ENCODE data around the gene C2orf81.
"Not testable (repeated sequence)": the region's sequence is repeated elsewhere in the genome, so short reads cannot be mapped to it uniquely, and the experiment has no call there.

The C2orf81 gene

GRCh38 chr2:74421221-74421870 lies at the start of gene C2orf81, which contains the start of gene WDR54:
TSS of gene C2orf81 (minus strand) at chr2:74421619. CDS start at chr2:74421560, 59 bp downstream.
TSS of gene WDR54 (plus strand) at chr2:74421730. CDS start at chr2:74422154, 424 bp downstream.
- DNase-seq (ENCODE audit: low read depth, low spot score) = no peak

GRCh38 chr2:74470742-74471141 lies 49.3 kb upstream of the C2orf81 start:
- not testable (repeated sequence) for DNase-seq (ENCODE audit: low read depth, low spot score)

- DNase-seq (ENCODE audit: low read depth, low spot score) = no peak
These were observed 43.0 kb upstream of the C2orf81 start for GRCh38 chr2:74464406-74464805.

DNA sequence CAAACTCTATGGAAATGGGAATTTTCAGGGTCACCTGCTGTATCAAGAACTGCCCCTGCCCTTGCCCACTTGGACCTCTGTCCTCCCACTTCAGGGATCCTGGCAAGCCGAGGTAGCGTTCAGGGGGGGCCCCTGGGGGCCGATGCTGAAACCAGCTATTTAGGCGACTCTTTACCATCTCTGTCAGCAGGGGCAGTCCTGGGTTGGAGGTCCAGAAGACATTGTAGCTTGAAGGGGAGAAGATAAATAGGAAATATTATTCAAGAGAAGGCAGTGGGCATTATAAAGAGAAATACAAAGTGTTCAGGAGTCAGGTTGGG lies 41.3 kb upstream of the C2orf81 start:
- no peak for DNase-seq (ENCODE audit: low read depth, low spot score)

DNA sequence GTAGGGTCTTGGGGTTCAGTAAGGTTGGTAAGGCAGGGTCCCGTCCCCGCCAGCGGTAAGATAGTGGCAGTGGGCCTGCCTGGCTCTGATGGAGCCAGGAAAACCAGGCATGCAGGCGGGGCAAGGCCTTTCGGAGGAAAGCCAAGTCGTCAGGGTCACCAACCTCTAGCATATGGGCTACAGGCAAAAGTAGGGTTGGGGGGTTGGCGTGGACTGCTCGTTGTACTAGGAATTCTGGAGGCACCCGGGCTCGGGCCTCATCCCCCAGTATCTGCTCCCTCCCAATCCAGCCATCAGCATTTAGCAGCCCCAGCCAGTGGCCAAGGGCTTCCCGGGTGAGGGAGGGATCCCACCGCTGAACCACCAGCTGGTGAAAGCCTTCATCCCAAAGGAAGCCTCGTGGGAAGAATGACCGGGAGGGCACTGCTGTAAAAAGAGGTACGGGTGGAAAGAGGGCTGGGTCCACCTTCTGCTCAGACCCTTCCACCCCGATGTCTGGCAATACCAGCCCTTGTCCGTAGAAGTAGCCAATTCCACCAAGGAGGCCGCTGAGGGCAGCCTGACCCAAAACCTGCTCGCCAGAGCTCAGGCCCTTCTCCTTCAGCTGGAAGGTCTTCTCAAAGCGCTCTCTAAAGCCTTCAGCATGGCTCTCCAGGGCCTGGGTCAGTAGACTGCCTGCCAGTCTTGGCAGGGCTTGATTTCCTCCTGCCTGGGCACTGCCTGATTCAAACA lies 40.8 kb upstream of the C2orf81 start:
- no peak for DNase-seq (ENCODE audit: low read depth, low spot score)

GRCh38 chr2:74461187-74462053 lies 40.0 kb upstream of the C2orf81 start:
- no peak for DNase-seq (ENCODE audit: low read depth, low spot score)

DNA sequence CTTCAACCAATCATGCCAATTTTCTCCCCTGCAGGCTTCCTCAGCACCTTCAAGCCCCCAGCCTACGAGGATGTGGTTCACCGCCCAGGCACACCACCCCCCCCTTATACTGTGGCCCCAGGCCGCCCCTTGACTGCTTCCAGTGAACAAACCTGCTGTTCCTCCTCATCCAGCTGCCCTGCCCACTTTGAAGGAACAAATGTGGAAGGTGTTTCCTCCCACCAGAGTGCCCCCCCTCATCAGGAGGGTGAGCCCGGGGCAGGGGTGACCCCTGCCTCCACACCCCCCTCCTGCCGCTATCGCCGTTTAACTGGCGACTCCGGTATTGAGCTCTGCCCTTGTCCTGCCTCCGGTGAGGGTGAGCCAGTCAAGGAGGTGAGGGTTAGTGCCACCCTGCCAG lies 38.8 kb upstream of the C2orf81 start:
- not testable (repeated sequence) for DNase-seq (ENCODE audit: low read depth, low spot score)

GRCh38 chr2:74459503-74460118 lies 38.2 kb upstream of the C2orf81 start:
- DNase-seq (ENCODE audit: low read depth, low spot score) = not testable (repeated sequence)

DNA sequence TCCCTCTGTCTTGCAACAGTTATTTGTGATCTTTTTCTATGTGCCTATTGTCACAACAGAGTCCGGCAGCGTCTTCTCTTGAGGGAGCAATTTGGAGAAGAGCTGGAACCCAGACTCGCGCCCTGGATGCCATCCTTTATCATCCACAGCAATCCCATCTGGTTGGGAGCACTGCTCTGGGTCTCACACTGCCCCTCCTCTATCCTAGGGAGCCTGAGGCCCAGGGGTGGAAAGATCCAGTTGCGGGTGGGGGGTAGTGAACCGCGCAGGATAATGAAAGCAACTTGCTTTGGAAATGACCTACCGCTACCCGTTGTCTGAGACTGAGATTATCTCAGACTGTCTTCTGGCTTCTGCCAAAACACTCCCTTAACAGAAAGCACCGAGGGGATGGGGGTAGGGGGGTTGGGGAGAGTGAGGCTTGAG lies 37.5 kb upstream of the C2orf81 start:
- no peak for DNase-seq (ENCODE audit: low read depth, low spot score)

GRCh38 chr2:74458132-74458937 lies 36.9 kb upstream of the C2orf81 start, which contains the start of gene WBP1:
TSS of gene WBP1 (plus strand) at chr2:74458438. CDS start at chr2:74458603, 165 bp downstream.
- peak; percentile 100 for DNase-seq (ENCODE audit: low read depth, low spot score)

- no peak for DNase-seq (ENCODE audit: low read depth, low spot score)
These were observed 36.2 kb upstream of the C2orf81 start for GRCh38 chr2:74457549-74458131.

GRCh38 chr2:74457129-74457548 lies 35.7 kb upstream of the C2orf81 start:
- no peak for DNase-seq (ENCODE audit: low read depth, low spot score)

DNA sequence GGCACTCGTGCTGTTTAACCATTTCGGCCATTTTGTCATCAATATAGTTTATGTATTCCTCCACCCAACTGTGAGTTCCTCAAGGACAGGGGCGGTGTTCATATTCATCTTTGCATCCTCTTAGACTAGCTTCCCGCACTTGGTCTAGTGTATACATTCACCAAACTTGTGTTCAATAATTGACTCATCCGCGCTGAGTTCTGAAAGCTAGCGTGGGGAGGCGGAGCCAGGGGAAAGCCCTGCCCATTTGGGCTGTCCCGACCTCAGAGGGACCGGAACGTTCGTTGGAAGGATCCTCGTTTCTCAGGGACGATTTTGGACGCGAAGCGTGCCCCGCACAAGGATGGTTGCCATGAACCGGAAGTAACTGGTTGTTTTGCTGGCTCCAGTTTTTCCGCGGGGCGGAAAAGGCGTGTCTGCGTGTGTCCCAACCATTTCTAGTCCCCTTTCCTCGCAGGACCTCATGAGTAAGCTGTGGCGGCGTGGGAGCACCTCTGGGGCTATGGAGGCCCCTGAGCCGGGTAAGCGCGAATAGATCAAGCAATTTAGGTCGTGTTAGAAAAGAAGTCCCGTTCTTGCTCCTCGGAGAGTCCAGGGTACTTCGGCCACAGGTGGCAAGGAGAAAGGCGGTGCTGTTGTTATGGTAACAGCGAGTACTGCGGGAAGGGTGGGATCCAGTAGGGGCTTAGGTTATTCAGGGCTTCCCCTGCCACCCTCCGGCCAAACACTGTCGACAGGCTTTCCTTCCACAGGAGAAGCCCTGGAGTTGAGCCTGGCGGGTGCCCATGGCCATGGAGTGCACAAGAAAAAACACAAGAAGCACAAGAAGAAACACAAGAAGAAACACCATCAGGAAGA lies 33.5 kb upstream of the C2orf81 start, which contains the start of gene INO80B:
TSS of gene INO80B (plus strand) at position 434 of the 858 bp plus-strand sequence. CDS start at position 464, 30 bp downstream.
- peak; percentile 97 for DNase-seq (ENCODE audit: low read depth, low spot score)

DNA sequence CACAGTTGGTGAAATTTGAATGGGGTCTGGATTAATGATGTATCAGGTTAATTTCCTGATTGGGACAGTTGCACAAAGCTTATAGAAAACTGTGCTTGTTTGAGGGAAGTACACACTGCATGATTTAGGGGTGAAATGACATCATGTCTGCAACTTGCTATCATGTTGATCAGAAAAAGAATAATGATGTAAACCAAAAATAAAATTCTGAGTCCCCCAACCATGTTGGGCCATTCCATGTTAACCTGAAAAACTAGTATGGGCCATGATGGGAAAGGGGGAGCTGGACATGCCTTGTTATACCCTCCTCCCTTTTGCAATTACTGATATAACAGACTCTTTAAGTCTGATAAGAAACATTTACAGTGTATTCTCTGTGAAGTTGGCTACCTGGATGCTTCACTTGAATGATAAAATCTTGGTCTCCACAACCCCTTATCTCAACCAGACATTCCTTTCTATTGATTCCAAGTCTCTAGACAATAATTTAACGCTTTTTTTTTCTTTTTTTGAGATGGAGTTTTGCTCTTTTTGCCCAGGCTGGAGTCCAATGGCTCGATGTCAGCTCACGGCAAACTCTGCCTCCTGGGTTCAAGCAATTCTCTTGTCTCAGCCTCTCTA lies 29.3 kb upstream of the C2orf81 start:
- no peak for DNase-seq (ENCODE audit: low read depth, low spot score)

GRCh38 chr2:74448771-74449170 lies 27.4 kb upstream of the C2orf81 start:
- no peak for DNase-seq (ENCODE audit: low read depth, low spot score)

DNA sequence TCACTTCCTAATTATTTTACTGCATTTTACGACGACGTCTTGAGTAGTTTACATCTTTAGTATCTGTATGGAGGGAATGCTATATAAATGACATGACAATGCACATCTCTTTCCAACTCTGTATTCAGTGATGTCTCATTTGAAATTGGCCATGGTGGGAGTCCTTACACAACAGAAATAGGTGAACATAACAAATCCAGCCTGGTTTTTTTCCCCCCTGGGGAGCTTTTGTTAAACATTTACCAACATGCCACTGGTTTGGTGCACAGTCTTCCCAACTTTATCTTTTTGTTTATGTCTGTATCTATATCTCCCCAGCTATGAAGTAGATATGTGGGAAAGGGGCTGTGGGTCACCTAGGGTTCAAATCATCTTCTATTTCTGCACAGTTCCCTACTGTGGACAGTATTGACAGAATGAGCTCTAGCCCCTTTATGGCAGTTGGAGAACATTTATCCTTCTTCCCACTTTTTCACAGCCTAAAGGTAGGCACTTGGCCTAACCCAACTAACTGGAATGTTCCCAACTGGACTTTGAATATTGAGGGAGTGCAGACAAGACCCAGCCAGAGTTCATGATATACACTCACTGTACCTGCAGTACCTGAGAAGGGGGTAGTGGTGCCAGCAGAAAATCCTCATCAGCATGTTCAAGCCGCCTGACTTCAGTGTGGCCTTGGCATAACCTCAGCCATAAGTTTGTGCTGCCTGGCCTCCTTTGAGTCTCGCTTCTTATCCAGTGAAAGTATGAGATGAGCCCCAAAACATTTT lies 26.0 kb upstream of the C2orf81 start:
- DNase-seq (ENCODE audit: low read depth, low spot score) = no peak

GRCh38 chr2:74444498-74445318 lies 23.3 kb upstream of the C2orf81 start:
- DNase-seq (ENCODE audit: low read depth, low spot score) = no peak

Data from smooth muscle cell of the brain vasculature (primary cell).